ENCODE measurements around the gene KMO.

Gene KMO

DNA sequence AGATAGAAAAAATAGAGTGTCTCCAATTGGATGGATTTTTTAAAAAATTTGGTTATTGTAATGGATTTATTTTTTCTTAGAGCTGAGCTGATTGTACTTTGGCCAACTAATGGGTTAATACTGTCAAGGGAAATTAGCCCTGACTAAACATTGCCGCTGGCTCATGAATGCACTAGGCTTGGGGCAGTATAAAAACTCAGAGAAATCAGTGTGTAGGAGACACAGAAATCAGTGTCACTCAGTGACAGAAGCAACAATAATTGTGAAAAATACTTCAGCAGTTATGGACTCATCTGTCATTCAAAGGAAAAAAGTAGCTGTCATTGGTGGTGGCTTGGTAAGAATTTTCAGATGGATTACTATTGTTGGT lies at the start of gene KMO:
Gene KMO, plus strand, starts transcription at position 217 of the 370 bp plus-strand sequence. Its CDS starts 67 bp downstream, at position 284.
- no peak for DNase-seq

DNA sequence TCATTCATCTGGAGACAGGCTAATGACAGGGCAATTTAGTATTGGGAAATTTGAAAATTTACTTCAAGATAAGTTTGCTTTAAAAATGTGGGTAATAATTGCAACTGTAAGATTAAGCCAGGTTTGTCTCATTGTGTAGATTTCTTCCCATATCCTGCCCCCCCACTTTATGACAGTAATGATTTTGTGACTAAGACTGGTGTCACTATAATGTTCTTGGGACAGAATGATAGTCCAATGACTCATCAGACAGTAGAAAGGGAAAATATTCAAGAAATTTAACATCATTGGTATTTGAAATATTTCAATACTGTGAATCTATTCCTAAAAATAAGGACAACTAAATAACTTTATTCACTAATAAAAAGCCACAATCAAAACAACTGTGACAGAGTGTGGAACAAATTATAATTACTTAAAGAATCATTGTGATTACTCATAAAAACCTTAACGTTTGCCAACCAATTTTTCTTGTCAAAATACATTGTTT lies 49.4 kb upstream of the KMO start:
- DNase-seq = peak; percentile 91

DNA sequence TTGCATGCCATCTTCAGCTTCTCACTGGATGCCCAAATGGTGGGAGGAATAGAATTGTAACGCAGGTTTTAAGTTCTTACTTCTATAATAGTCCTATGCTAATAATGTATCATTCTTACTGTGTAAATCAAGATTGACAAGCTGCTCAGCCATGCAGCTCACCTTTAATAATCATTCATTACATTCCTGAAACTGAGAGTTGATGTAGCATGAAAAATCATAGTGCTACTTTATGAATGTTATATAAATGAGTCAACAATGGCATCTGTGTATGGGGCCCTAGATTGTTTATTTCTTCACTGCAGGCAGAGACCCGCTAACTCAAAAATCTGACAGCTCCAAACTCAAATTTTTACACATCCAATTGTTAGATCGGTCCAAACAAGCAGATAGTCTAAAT lies 47.0 kb upstream of the KMO start:
- DNase-seq = no peak

DNA sequence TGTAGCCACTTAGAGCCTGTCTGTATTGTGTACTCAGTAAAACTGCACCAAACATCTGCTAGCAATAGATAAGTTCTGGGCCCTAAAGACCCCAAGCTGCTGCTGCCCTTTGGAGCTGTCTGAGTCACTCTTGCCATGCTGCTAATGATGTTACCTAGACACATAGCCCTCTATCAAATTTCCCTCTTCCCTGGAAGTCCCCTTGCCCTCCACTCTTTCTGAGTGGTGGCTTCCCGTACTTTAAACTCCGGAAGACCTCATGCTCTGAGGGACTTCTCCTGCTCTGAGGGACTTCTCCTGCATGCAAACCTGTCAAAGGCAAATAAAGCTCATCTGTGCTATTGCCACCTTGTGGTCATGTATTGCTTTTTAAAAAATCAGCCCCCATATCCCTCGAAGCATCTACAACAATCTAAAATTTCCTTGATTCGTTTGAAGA lies 46.6 kb upstream of the KMO start:
- peak; percentile 13 for DNase-seq

DNA sequence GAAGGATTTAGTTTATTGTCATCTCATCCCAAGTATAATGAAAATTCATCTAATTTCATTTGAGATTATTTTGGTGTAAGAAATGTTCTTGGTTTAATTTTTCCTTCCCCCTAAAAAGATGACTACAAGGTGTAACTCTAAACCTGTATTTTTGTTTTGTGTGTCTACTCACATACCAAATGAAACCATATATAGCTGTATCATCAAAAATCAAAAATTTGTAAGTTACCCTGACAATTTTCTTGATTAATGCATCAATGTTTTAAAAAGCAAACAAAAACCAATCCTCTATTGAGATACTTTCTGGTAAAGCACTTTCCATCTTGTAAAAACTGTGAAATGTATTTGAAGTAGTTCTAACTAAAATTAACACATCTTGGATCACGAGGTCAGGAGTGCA lies 43.4 kb upstream of the KMO start:
- no peak for DNase-seq

DNA sequence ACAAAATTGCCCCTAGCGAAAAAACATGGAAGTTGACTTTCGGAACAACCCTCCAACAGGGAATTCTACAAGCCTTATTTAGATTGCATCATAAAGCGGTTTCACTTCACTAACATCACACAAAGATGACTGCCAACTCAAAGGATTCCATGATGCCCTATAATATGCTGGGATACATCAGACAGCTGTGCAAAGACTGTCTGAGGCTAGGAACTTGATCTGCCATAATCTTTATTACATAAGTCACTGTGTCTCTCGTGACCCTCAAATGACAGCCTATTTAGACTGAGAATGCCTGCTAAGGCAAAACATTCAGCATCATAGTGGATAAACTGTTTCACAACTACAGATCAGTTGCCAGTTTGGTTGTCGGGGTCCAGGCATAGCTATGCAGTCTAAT lies 36.4 kb upstream of the KMO start:
- DNase-seq = no peak

DNA sequence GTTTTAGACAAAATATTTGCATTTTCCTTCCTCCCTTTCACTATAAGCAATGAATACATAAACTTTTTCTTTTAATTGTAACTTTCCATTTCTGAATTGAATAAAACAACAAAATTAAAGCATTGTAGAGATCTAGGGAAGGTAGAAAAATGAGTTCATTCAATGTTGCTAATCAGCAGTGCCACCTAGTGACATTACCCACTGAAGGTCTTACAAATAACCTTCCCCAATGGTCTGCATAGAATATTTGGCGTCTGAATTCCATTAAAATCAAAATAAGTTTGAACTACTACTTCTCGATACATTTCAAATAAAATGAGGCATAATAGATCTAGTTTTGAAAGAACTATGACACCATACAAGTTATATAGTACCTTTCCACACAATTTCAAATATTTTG lies 32.3 kb upstream of the KMO start:
- DNase-seq = peak; percentile 48

DNA sequence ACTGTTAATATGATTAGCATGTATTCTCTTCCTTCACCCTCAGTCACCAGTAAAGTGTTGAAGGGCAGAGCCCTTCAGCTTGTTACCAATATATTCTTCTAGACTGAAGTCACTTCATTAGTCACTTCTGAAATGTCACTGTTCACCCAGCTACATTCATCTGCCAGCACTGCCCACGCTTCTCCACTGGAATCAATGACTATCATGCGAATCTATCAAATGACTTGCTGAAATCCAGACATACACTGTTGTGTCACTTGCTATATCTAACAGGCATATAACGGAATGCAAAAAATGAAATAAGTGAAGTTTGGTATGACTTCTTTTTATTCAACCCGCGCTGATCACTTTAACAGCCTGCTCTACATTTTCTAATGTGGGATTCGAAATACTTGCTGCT lies 28.7 kb upstream of the KMO start:
- DNase-seq = no peak

DNA sequence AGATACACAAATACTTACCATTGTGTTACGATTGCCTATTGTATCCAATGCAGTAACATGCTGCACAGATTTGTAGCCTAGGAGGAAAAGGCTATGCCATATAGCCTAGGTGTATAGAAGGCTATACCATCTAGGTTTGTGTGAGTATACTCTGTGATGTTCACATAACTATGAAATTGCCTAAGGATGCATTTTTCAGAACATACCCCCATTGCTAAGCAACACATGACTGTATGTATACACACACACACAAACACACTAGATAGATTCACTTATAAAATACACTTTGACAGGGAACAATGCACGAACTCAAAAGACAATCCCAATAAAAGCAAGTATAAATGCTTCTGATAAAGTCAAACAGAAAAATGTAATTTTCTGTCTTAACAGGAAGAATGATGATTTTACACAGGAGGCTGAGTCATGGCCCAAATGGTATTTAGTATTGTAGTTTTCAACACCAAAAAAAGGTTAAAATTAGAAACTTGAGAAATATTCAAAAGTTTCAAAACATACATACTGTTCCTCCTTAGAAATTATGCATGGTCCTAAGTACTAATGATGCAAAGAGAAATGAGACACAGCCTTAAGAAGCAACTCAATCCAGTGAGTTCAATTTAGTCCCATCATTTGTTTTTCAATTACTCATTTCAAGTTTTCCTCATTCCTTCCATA lies 24.9 kb upstream of the KMO start:
- peak; percentile 66 for DNase-seq

DNA sequence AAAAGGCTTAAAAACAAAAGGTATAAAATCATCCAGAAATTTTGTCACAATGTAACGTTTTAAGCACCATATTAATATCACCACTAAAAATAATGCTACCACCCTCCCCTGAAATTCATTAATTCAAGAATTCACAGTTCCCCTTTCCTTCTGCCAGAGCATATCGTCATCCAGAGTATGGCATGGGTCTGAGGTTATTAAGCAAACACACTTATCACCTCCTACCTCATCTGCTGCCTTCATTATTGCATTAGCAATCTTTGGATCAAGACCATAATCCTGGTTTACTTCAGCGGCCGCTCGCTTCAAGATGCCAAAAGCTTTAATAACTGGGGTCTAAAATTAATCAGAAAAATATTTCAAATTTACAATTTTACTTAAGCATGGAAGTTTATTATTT lies 18.8 kb upstream of the KMO start:
- no peak for DNase-seq

DNA sequence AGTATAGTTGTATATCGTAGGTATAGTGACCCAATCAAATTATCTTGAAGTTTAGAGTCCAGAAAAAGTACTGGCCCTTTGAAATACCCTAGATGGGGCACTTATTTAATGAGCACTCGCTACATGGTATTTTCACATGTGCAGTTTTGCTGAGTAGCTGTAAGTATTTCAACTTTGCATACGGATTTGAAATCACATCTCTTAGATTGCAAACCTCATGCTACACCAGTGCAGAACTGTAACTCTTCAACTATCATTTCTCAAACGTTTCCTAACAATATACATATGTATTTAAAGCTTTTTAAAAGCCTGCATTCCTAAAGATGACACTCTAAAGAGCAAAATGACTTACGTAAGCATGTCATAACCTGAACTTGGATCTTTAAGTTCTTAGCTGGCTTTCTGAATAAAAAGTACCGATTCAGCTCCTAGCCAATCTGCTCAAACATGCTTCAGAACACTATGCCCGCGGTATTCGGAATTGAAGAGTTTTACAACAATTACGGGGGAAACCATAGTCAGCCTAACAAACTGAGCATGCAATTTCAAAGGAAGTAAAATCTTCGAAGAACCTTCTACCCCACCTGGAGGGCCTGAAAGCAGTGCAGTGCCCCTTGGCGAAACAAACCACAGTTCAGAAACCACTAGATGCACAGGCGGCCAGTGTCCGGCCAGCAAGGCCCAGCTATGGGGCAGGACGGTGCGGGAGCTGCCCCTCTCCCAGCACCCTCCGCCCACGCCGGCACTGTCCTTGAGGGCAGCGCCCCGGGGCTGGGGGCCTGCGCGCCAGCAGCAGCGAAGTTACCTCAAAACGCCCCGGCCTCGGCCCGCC lies 13.5 kb upstream of the KMO start:
- peak; percentile 26 for DNase-seq

DNA sequence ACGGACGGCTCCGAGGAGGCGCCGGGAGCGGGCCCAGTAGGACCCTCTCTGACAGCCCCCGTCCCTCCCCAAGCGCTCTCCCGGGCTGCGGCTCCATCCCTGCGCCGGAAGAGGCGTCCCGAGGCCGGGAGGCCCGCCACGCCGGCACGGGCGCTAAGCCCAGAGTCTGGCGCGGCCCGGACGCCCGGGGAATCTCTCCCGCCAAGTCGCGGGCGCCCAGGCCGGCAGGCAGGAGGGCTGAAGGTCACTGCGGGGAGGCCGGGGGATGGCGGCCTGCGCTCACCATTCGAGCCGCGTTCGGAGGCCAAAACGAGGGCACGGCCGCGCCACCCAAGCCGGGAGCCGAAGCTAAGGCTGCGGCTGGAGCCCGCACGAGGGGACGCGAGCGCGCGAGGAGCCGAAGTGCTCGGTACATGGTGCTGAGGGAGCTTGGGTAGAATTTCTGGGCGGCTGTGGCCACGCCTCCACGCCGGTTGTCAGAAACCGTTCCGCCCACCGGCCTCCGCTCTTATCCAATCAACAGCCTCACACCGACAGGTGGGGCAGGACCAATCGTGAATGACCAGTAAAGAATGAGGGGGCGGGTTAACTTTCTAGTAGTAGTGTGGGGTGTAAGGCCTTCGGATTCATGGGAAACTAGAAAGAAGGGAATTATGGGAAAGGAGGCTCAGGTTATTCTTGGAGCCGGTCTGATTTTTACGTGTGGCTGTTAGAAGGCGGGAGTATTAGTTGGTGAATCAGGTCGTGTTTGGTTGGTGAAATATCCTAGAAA lies 12.7 kb upstream of the KMO start, which contains the start of gene FH:
Gene FH, minus strand, starts transcription at position 448 of the 772 bp plus-strand sequence. Its CDS starts 33 bp downstream, at position 415.
- peak; percentile 99 for DNase-seq

DNA sequence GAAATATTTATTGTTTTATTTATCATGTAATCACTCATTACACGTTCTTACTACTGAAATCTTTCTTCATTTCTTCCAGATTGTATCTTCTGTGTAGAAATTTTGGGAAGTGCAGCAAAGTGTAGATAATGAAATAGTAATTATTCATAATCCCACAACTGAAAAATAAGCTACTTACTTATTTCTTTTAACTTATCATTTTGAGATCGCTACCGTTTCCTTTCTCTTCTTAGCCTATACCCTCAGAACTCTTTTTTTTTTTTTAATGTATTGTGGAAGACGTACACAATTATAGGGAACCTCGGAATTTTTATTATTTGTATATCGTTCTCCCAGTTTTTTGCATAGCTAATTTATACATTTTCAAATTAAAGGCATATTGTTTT lies 12.1 kb upstream of the KMO start:
- DNase-seq = no peak

DNA sequence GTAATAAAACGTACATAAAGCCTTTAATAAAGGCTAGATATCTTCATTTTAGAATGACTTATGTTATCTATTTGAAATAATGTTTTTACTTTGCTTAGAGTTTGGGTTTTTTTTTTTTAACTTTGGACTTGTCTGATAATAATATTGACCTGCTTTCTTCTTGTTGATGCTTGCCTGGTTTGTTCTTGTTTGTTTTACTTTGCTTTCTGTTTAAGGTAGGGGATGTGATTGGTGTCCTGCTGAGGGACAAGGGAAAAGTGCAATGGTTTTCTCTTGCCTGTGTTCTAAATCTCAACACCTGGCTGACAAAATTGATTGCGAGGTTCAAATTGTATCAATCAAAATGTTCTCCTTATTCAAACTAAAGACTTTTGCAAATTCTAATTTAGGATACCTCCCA lies 10.5 kb upstream of the KMO start:
- no peak for DNase-seq

DNA sequence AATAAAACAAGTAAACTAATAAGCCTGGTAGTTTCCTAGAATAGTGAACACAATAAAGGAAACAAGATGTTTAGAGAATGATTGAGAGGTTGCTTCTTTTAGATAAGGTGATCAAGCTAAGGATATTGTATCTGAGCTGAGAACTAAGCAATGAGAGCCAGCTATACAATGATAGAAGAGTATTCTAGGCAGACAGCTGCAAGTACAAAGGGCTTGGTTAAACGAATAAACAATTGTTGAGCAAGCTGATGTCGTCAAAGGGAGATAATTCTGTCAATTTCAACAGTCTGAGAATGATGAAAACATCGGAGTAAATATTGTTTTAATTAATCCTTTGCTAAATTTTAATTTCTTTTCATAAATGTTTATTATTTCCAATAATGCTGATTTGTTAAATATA lies 7.2 kb upstream of the KMO start:
- DNase-seq = no peak

DNA sequence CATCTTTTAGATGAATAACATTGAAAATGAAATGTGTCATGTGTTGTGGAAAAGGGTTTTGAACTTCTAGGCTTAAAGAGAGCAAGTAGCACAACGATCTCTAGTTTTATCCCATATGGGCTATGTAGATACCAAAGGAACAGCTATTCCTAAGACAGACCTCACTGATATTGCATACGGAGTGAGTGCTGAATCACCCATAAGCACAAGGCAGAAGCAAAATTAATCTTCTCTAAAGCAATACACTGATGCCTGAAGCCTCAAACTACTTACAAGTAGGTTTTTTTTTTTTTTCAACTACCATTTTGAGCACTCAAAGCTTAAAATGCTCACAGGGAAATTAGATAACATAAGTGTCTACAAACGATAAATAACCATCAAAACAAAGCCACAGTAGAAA lies 5.0 kb upstream of the KMO start:
- no peak for DNase-seq

DNA sequence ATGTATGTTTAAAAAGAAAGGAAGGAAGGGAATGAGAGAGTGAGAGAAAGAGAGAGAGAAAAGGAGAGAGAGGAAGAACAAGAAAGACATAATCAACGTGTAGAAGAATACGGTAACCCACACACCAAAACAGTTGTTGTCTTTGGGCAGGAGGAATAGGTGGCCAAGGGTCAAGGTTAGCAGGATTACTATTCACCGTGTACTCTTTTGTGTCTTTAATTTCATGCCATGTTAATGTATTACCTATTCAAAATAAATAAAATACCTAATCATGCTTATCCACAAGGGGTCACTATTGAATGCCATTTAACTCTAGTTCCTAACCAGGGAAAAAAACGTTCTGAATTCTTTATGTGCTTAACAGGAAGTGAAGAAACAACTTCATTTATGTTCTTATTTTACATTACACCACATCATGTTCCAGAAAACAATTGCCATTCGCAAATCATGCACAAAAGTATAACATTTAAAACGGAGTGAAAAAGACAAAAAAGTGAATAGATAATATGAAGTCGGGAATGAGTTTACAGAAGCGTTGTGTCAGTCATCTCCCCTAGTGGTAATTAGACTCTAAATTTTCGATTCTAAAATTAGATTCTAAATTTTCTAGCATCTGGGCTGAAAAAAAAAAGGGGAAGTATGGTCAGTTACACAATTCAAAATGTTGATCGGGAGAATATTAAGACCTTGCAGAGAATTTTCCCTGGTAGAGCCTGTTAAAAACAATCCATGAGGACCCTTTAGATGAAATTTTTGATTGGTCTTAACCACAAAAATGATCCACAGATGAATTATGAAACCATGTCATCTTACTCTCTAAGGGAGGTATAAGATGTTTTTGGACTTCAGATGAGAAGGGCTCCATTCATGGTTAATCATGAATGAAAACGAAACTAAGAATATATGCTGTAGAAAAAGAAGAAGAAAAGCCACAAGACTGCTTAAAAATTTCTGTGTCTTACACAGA lies 700 bp upstream of the KMO start:
- peak; percentile 81 for DNase-seq

DNA sequence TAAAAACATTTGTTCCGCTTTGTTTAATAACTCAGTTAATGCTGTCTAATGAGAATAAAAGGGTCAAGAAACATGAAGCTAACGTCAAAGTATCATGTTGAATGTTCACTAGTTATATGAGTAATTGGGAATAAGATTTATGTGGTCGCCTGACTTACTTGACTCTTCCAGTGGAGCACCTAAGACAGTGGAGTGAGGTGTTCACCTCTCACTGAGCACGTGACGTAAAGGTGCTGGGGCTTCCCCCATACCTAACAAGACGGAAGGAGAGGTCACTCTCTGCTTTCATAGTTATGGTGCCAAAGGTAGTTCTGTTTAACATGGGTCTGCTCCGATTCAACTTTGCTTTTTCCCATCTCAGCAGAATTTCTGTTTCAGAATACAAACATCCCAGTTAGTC lies 686 bp downstream of the KMO start:
- no peak for DNase-seq

DNA sequence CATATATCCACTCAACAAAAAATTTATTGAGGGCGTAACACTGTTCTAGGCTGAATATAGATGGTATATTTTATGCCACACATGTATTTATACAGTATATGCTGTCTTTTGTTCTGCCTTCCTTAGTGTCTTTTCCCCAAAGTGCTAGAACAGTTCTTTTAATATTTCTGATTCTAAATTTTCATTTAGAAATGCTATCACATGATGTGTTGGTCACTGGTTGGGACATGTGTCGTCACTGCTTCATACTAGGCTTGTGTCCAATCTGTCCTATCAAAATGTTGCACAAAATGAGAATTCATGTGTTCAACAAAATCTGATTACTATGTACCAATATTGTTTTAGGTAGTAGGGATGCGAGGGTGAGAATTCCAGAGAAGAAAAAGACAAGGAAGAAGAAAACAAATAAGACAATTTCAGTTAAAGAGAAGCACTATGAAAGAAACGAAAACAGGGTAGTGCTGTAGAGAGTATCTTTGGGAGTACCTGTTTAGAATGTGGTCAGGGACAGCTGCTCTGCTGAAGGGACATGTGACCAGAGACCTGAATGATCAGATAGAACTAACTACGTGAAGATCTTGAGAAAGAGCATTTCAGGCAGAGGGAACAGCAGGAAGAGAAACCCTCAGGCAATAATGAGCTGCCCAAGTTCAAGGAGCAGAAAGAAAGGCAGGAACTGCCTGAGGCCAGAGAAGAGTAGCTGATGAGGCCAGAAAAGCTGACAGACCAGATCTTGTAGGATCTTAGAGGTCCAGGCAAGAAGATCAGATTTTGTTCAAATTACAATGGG lies 1.3 kb downstream of the KMO start:
- DNase-seq = no peak

DNA sequence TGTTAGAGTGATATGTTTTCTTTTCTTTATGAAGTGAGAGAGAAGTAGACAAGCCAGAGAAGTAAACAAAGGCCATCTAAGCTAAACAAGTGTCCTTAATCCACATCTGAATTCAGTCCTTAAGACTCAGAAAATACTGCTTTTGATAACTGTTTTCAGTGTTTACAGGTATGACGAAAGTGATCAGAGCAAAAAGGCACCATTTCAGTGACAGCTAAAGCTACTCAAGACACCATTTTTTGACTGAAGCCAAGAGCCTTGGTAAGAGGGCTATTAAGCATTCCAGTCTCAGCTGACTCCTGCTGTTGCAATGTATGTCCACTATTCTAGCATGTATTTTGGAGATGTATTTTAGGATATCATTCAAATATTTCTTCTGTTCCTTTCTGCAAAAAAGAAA lies 4.1 kb downstream of the KMO start:
- no peak for DNase-seq

DNA sequence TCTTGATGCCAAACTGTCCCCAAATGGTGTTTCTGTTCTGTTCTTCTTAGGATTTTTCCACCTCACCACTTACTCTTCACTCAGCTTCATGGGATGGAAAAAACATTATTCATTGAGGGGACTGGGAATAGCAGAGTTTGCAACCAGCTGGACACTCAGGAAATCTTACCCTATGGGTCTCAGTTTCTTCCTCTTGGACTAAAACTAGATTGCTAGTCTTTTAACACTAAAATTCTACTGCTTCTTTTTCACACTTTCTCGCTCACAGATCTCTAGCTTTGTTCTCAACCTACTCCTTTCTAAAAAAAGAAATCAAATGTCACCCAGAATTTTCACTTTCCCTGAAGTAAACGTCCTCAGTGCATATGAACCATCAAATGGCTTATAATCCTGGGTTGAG lies 4.8 kb downstream of the KMO start:
- DNase-seq = no peak

All from HCEC 1CT (cell line).